HG02885 (cell line): ENCODE data around the gene DLAT.
"Not testable (repeated sequence)": the region's sequence is repeated elsewhere in the genome, so short reads cannot be mapped to it uniquely, and the experiment has no call there.

ENCODE experiments used
- ATAC-seq: cut with Tn5 transposase; IDR thresholded peaks from one replicate; pipeline ENCODE4 v1.9.1; 2021; ENCODE audit warnings: mild to moderate bottlenecking; ENCODE audit not compliant: unreplicated experiment, poor library complexity

DLAT gene

DNA sequence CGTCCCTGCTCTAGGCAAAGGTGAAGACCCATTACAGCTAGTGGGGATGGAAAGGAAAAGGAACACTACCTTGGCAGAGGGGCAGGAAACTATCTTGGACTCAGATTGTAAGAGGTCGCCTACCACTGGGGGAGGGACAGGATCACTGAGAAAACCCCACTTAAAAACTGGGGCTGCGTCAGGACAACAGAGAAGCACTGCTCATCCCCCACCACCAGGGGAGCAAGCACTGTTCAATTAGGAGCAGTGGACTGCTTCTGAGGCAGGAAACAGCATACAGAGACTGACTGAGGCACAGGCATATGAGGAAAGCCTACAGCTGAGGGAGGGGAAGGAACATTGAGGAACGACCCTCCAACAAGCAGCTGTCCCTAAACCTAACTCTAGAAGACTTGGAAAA lies 20.8 kb upstream of the DLAT start:
- ATAC-seq = peak; percentile 98

DNA sequence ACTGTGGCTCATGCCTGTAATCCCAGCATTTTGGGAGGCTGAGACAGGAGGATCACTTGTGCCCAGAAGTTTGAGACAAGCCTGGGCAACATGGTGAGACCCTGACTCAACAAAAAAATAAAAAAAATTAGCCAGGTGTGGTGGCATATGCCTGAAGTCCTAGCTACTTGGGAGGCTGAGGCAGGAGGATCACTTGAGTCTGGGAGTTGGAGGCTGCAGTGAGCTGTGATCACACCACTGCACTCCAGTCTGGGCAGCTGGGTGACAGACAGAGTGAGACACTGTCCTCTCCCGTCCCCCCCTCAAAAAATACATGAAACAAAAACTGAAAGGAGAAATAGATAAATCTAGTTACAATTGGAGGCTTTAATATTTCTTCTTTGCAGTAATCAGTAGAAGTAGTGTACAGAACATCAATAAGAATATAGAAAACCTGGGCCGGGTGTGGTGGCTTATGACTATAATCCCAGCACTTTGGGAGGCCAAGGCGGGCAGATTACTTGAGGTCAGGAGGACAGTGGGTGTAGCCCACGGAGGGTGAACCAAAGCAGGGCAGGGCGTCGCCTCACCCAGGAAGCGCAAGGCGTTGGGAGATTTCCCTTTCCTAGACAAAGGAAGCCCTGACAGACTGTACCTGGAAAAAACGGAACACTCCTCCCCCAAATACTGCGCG lies 19.6 kb upstream of the DLAT start:
- ATAC-seq = no peak

DNA sequence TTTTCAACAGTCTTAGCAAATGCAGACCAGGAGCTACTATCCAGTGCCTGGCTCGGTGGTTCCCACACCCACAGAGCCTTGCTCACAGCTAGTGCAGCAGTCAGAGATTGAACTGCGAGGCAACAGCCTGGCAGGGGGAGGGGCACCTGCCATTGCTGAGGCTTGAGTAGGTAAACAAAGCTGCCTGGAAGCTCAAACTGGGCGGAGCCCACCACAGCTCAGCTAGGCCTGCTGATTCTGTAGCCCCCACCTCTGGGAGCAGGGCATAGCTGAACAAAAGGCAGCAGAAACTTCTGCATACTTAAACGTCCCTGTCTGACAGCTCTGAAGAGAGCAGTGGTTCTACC lies 19.1 kb upstream of the DLAT start:
- ATAC-seq = not testable (repeated sequence)

DNA sequence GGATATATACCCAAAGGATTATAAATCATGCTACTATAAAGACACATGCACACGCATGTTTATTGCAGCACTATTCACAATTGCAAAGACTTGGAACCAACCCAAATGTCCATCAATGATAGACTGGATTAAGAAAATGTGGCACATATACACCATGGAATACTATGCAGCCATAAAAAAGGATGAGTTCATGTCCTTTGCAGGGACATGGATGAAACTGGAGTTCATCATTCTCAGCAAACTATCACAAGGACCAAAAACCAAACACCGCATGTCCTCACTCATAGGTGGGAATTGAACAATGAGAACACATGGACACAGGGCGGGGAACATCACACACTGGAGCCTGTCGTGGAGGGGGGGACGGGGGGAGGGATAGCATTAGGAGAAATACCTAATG lies 13.8 kb upstream of the DLAT start:
- not testable (repeated sequence) for ATAC-seq

DNA sequence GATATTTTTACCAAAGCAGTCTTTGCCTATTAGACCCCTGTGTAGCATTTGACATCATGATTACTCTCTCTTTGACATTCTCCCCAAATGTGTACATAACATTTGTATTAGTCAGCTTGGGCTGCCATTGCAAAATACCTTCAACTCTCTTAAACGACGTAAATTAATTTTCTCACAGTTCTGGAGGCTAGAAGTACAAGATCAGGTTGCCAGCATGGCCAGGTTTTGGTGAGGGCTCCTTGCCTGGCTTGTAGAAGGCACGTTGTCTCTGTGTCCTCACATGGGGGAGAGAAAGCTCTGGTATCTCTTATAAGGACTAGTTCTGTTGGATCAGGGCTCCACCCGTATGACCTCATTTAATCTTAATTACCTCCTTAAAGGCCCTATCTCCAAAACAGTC lies 12.3 kb upstream of the DLAT start:
- no peak for ATAC-seq

DNA sequence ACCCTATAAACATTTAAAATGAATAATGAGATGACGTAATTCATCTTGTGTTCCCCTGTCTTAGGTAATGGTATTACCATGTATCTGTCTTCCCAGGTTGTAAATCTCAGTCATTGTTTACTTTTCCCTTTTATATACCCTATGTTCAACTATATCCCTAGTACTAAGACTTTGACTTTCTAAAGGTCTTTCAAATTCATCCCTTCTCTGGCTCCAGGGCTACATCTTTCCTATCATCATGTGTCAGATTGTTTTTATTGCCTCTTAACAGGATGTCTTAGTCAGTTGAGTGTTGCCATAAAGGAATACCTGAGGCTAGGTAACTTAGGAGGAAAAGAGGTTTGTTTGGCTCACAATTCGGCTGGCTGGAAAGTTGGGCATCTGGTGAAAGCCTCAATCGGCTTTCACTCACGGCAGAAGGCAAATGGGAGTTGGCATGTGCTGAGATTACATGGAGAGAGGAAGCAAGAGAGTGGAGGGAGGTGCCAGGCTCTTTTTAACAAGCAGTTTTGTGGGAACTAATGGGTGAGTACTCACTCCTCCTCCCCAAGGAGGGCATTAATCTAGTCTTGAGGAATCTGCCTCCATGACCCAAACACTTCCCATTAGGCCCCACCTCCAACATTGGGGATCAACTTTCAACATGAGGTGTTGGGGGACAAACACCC lies 11.6 kb upstream of the DLAT start:
- no peak for ATAC-seq

DNA sequence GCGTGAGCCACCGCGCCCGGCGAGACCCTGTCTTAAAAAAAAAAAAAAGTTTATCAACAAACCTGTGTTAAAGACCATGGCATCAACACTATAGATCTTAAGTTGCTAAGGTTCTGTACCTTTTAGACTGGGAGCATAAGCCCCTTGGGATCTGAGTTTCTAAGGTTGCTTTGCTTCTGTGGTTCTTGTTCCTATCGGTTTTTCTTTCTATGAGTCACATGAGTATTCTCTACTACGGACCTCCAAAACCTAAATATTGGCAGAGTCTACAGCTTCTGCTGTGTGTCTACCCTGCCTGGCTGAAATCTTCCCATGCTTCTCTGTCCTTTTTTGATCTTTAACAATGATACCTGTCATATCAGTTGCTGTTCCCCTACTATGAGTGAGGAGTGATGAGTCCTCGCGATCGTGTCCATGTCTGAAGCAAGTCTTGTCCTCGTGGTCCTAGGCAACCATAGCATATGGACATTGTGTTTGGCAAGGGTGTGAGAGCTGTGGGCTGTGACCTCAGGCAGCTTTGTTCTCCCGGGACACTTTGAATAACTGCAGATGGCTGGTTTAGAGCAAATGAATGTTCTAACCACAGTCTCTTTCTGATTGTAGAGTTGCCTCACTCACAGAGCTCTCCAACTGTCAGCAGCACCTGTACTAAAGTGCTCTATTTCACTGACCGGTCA lies 9.0 kb upstream of the DLAT start:
- peak; percentile 87 for ATAC-seq

DNA sequence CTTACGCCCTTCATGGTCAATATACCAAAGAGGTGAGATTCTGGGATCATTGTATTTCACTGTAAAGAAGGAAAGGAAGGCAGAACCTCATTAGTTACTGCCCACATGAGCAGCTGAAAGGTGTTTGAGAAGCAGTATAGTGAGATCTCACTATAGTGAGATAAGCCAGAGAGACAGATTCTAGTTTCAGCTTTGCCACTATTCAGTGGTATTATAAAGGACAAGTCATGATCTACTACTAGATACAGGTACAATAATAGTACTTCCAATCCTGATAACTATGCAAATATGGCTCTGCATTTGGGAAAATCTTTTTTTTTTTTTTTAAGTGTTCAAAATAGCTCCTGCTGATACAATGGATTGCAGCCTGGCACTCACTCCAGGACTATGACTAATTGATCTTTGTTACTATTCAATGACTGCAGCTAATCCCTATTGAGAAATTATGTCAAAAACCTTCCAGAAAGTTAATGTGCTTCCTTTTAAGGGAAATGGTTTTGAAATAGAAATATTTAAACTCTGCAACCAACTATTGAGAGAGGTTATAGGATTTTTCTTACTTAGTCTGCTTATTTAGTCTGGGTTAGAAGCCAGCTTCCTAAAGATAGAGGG lies 8.3 kb upstream of the DLAT start:
- peak; percentile 52 for ATAC-seq

DNA sequence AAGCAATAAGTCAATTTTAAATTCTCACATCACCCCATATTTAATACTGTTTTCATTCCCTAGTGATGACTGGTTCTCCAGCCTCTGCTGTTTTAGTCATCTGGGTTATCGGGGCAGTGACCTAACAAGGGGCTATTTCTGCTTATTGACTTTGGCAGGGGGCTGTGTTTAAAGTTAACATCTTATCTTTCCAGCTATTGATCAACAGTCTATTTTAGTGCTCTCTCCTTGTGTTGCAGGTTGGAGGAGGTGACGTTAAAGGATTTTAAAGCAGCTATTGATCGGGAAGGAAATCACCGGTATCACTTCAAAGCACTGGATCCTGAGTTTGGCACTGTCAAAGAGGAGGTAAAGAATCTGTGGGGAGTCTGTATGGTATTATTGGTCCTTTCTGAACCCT lies 7.7 kb upstream of the DLAT start:
- ATAC-seq = no peak

DNA sequence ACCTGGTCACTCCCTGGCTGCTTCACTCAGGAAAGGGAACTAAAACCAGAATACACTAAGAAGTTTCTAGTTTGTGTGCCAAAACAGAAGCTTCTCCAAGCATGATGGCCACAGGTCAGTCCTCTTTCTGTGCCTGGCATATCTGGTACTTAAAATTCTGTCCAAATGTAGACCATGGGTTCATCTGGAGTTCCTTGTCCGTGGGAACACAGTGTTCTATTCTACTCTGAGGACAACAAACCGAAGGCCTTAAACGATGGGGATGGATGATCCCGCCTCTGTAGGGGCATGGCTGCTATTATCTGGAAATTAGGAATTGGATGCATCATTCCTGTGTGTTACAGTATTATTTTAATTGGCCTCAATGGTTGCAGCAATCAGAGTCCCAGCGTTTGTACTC lies 6.1 kb upstream of the DLAT start:
- ATAC-seq = no peak

DNA sequence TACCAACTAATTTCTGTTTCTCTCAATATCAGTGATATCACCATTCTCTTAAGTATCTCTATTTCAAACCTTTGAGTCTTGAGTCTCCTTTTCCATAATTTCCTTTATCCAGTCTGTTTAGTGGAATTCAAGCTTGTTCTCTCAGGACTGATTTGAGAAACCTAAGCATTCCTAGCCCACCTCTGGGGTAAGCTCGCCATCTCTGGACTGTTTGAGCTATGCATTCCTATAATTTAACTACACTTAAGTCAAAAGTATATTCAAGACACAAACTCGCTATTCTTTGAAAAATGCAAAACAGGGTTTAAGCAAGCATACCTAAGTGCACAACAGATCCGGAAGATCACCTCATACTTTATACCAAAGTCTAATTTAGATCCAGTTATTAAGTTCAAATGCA lies 2.1 kb upstream of the DLAT start:
- no peak for ATAC-seq

DNA sequence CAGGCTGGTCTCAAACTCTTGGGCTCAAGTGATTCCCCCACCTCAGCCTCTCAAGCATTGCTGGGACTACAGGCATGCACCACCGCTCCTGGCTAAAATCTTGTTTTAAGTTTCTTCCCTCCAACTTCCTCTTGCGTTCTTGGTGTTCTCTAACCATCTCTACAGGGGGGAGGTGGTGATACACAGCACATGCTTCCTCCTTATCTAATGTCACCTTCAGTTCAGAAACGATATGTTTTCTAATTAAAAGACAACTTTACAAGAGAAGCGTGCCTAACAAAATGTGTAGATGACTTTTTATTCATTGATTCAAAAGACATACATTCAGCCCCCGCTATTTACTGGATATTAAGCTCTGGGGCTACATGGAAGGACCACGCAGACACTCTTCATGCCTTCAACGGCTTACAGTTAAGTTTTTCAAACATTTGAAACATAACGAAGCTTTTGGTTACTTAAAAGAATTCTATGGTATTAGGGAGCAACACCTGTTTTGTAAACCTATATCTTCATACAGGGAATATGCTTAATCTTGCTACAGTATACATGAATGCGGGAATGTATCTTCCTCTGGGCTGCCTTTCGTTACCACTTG lies 933 bp upstream of the DLAT start:
- peak; percentile 39 for ATAC-seq

DNA sequence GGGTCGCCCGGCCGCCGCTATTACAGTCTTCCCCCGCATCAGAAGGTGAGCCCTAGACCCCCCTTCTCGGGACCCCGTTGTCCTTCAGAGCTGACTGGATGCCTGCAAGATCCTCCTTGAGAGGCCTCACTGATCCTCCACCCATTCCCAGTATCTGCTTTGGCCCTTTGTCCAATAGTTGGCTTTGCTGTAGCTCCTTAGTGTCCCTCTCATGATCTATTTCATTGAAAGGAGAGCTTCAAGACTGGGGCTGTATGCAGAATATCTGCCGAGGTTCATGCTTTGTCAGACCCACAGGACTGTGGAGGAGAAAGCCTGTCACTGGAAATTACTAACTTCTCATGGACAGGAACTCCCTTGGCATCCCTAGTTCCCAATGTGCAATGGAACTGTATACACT lies 499 bp downstream of the DLAT start:
- ATAC-seq = peak; percentile 5

DNA sequence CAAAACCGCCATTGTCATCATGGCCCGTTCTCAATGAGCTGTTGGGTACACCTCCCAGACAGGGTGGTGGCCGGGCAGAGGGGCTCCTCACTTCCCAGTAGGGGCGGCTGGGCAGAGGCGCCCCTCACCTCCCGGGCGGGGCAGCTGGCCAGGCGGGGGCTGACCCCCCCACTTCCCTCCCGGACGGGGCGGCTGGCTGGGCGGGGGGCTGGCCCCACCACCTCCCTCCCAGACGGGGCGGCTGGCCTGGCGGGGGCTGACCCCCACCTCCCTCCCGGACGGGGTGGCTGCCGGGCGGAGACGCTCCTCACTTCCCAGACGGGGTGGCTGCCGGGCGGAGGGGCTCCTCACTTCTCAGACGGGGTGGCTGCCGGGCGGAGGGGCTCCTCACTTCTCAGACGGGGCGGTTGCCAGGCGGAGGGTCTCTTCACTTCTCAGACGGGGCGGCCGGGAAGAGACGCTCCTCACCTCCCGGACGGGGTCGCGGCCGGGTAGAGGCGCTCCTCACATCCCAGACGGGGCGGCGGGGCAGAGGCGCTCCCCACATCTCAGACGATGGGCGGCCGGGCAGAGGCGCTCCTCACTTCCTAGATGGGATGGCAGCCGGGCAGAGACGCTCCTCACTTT lies 1.7 kb downstream of the DLAT start:
- ATAC-seq = not testable (repeated sequence)

DNA sequence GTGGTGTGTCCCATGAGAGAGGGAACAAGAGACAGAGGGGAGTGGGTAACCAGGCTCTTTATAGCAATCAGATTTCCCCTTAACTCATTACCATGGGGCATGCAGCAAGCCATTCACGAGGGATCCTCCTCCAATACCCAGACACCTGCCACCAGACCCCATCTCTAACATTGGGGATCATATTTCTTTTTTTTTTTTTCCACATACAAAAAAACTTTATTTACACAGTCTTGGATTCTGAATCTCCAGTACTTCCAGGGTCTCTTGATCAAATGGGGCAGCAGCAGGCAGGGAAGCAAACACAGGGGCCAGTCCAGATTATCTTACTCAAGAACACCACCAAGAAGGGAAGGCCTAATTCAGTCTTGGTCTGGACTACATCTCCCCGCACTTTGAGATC lies 4.3 kb downstream of the DLAT start:
- ATAC-seq = no peak

DNA sequence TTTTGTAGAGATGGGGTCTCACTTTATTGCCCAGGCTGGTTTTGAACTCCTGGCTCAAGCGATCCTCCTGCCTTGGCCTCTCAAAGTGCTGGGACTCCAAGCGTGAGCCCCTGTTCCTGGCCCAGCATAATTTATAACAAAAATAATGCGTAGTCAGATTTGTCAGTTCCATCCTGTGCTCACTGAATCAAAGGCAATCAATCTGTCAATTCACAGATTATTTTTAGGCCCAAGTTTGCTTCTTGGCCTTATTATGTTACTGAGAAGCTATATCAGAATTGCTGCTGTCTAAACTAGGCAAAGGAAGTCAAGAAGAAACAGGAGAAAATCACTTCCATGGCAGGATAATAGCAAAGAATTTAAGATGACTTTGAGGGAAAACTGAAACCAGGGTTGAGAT lies 8.7 kb downstream of the DLAT start:
- ATAC-seq = no peak

DNA sequence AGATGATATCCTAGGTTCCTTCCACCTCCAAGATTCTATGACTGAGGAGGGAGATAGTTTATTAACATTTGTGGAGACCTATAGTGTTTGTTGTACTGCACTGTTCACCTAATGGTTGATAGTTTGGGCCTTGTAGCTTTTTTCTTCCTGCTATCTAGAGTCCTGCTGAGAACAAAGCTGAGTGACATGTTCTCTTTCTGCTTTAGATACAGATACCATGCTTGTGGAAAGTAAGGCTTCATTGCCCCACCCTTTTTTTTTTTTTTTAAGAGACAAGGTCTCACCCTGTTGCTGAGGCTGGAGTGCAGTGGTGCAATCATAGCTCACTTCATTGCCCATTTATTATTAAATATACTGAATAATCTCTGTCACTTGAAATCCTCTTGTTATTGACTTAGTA lies 12.3 kb downstream of the DLAT start:
- no peak for ATAC-seq

DNA sequence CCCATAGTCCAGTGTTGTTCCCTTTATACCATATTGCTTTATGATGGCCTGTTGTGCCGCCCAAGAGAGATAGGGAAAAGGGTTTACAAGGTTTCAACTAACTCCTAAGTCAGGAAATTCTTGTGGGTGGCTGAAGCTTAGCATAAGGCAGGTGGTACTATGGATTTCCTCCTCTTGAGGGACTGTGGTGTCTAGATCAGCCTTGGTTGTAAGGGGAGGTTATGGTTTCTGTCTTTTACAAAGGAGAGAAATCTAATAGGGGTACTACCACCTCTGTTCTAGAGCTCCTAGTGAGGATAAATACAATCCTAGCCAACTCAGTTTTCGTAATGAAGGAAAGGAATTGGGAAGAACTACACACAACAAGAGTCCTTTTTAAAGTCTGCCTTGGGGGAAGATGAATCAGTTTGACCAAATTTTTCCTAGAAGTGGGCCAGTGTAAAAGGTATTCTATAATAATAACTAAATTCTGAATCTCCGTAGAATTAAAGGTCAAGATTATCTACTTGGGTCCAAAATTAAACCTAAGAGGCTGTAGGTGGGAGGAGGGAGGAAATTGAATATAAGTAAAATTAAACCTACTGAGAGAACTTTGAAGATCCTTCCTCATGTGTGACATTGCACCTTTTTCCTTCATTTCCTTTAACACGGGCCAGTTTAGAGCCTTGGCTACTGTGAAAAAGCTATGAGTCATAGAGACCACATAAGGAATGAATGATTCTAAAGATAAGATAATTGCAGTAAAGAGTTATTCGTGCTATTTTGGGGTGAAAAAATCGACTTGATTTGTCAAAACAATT lies 17.2 kb downstream of the DLAT start:
- ATAC-seq = no peak

DNA sequence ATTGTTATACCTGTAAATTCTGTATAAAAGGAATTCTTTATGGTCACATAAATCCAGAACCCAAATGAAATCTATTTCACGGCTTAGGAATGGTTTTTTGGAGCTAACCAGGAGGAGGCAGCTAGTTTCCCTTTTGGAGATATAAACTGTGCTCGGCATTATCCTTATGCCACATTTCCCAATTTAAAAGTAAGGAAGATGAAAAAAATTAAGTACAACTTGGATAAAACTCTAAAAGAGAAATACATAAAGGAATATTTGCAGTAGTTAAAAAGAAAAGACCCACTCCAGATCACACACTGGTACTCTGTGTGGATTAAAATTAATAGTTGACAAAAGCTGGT lies 17.7 kb downstream of the DLAT start:
- no peak for ATAC-seq

DNA sequence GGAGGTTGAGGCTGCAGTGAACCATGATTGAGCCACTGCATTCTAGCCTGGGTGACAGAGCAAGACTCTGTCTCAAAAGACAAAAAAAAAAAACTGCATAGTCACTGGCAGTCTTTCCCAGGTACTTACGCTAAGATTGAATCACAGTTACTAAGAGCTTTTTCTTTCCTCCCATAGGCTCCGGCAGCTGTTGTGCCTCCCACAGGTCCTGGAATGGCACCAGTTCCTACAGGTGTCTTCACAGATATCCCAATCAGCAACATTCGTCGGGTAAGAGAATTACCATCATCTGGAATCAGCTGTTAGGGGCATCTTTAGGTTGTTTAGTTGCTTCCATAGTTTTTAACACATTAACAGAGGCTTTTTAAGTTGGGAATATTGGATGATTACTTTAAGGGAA lies 19.8 kb downstream of the DLAT start:
- no peak for ATAC-seq
